Measurements from ENCODE around the gene CHST9.

CHST9 gene

DNA sequence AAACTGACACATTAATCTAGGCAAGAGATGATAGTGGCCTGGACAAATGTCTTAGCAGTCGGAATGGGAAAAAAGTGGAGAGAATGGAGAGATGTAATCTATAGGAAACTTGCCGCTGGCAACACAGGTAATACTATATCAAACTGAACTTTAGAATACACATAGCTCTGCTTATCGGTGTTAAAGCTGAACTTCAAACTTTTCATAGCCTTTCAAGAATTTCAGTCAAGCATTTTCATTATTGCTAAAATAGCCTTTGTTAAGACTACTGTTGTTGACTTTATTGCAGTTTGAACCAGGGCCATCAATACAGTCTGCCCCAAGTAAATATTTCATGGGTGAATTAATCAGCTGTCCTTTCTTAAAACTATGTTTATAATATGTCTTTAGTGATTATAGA lies 12.9 kb upstream of the CHST9 start:
- Histone ChIP-seq H3K9me2 (ENCODE audit: low read depth, low read length) (no peaks in the 10 kb centered on the region), H3K79me2 (ENCODE audit: insufficient read depth, low read length) (no peaks in the 10 kb centered on the region), H3K27me3 (ENCODE audit: insufficient read depth, low read length) (no peaks in the 10 kb centered on the region), H3K4me1 (ENCODE audit: insufficient read depth, low read length, severe bottlenecking) (no peaks in the 10 kb centered on the region), H3K27ac (ENCODE audit: low read depth, low read length, poor library complexity, severe bottlenecking) (no peak overlapping the region), H3K4me3 (ENCODE audit: low read depth, low read length, poor library complexity, severe bottlenecking) (no peak overlapping the region), H3K4me2 (ENCODE audit: low read length) (no peak overlapping the region), H3F3A (ENCODE audit: insufficient read depth, low read length) (no peaks in the 10 kb centered on the region), H4K20me1 (ENCODE audit: insufficient read depth, low read length) (no peaks in the 10 kb centered on the region), H3K9ac (ENCODE audit: low read length) (no peak overlapping the region), H3K36me3 (ENCODE audit: insufficient read depth, low read length) (no peaks in the 10 kb centered on the region), H3K9me3 (ENCODE audit: low read length) (no peaks in the 10 kb centered on the region), H2AFZ (ENCODE audit: low read length) (no peak overlapping the region)
- TF ChIP-seq, protein P1, sequence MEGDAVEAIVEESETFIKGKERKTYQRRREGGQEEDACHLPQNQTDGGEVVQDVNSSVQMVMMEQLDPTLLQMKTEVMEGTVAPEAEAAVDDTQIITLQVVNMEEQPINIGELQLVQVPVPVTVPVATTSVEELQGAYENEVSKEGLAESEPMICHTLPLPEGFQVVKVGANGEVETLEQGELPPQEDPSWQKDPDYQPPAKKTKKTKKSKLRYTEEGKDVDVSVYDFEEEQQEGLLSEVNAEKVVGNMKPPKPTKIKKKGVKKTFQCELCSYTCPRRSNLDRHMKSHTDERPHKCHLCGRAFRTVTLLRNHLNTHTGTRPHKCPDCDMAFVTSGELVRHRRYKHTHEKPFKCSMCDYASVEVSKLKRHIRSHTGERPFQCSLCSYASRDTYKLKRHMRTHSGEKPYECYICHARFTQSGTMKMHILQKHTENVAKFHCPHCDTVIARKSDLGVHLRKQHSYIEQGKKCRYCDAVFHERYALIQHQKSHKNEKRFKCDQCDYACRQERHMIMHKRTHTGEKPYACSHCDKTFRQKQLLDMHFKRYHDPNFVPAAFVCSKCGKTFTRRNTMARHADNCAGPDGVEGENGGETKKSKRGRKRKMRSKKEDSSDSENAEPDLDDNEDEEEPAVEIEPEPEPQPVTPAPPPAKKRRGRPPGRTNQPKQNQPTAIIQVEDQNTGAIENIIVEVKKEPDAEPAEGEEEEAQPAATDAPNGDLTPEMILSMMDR (IDR thresholded peaks at IDR 0.05; ENCODE audit: low read length), result no peak
- no peak for TF ChIP-seq EZH2 (IDR thresholded peaks at IDR 0.05; ENCODE audit: borderline replicate concordance, low read length)

- Histone ChIP-seq H3F3A (ENCODE audit: insufficient read depth, low read length) (no peaks in the 10 kb centered on the region), H3K9ac (ENCODE audit: low read length) (no peak overlapping the region), H3K9me3 (ENCODE audit: low read length) (no peaks in the 10 kb centered on the region), H3K79me2 (ENCODE audit: insufficient read depth, low read length) (no peaks in the 10 kb centered on the region), H2AFZ (ENCODE audit: low read length) (no peak overlapping the region), H3K9me2 (ENCODE audit: low read depth, low read length) (no peaks in the 10 kb centered on the region), H3K4me2 (ENCODE audit: low read length) (no peak overlapping the region), H4K20me1 (ENCODE audit: insufficient read depth, low read length) (no peaks in the 10 kb centered on the region), H3K36me3 (ENCODE audit: insufficient read depth, low read length) (no peaks in the 10 kb centered on the region), H3K27me3 (ENCODE audit: insufficient read depth, low read length) (no peaks in the 10 kb centered on the region), H3K27ac (ENCODE audit: low read depth, low read length, poor library complexity, severe bottlenecking) (no peak overlapping the region), H3K4me3 (ENCODE audit: low read depth, low read length, poor library complexity, severe bottlenecking) (no peak overlapping the region), H3K4me1 (ENCODE audit: insufficient read depth, low read length, severe bottlenecking) (no peaks in the 10 kb centered on the region)
- TF ChIP-seq EZH2 (IDR thresholded peaks at IDR 0.05; ENCODE audit: borderline replicate concordance, low read length), result no peak
- TF ChIP-seq, protein P1 (IDR thresholded peaks at IDR 0.05; ENCODE audit: low read length), result no peak
Measured at GRCh38 chr18:27188309-27188708, 3.2 kb upstream of the CHST9 start.

DNA sequence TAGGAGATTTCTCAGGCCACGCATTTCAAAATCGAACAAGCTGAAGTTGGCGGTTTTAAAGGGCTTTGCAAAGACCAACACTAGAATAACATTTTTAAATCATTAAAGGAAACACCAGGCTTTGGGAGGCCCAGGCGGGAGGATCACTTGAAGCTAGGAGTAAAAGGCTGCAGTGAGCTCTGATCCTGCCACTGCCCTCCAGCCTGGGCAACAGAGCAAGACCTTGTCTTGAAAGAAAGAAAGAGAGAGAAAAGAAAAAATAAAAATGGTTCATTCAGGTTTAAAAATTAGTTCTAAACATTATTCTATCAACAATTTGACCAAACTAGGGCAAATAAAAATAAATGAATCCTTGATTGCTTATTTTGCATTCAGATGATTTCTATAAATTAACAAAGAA lies 789 bp upstream of the CHST9 start:
- TF ChIP-seq EZH2 (IDR thresholded peaks at IDR 0.05; ENCODE audit: borderline replicate concordance, low read length), result no peak
- TF ChIP-seq, protein P1 (IDR thresholded peaks at IDR 0.05; ENCODE audit: low read length), result no peak
- H3K27ac ChIP-seq (ENCODE audit: low read depth, low read length, poor library complexity, severe bottlenecking), result no peak overlapping the region
- H3K27me3 ChIP-seq (ENCODE audit: insufficient read depth, low read length), result no peaks in the 10 kb centered on the region
- no peaks in the 10 kb centered on the region for H3K9me3 ChIP-seq (ENCODE audit: low read length)
- H3K4me2 ChIP-seq (ENCODE audit: low read length), result no peak overlapping the region
- no peak overlapping the region for H2AFZ ChIP-seq (ENCODE audit: low read length)
- no peaks in the 10 kb centered on the region for H3K79me2 ChIP-seq (ENCODE audit: insufficient read depth, low read length)
- H3K4me3 ChIP-seq (ENCODE audit: low read depth, low read length, poor library complexity, severe bottlenecking), result no peak overlapping the region
- no peaks in the 10 kb centered on the region for H3K9me2 ChIP-seq (ENCODE audit: low read depth, low read length)
- H4K20me1 ChIP-seq (ENCODE audit: insufficient read depth, low read length), result no peaks in the 10 kb centered on the region
- H3K4me1 ChIP-seq (ENCODE audit: insufficient read depth, low read length, severe bottlenecking), result no peaks in the 10 kb centered on the region
- H3F3A ChIP-seq (ENCODE audit: insufficient read depth, low read length), result no peaks in the 10 kb centered on the region
- H3K36me3 ChIP-seq (ENCODE audit: insufficient read depth, low read length), result no peaks in the 10 kb centered on the region
- H3K9ac ChIP-seq (ENCODE audit: low read length), result no peak overlapping the region

Measured in OCI-LY1 (cell line).